HG03469 (cell line): Measurements from ENCODE around the gene GJC1.

Experiments
- ATAC-seq: cut with Tn5 transposase; IDR thresholded peaks from one replicate; pipeline ENCODE4 v1.9.1; 2021; ENCODE audit warnings: mild to moderate bottlenecking, moderate library complexity, moderate number of reproducible peaks; ENCODE audit not compliant: unreplicated experiment

GJC1 gene

DNA sequence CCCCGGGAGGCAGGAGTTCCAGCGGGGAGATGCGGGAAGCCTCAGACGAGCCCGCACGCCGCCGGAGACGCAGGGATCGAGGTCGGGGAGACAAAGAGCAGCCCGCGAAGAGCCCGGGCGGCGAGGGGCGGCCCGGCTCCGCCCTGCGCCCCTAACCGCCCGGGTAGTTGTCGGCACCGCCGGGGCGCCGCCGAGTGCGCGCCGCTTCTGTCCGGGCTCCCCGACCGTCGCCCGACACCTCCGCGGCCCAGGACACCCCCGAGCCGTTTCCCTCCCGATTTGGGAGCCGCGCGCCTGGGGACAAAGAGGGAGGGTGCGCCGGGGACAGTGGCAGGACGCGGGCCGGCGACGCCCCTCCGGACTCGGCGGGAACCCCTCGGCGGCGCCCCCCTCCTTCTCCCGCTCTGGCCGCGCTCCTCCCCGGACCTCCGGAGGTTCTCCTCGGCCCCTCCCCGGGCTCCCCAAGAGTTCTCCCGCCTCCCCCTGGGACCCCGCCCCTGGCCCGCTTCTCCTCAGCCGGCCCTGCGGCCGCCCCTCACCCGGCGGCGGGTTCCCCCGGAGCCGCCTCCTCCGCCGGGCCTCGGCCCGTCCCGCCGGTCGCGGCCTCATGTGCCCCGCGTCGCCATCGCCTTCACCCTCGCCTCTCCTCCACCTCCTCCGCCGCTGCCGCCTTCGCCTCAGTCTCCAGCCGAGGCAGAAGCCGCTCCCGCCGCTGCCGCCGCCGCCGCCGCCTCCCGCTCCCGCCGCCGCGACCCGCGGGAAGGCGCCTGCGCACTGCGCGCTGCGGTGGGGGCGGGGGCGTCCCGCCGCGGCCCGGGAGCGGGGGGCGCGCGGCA lies at the start of gene GJC1:
Gene GJC1 (minus strand): TSS at position 765 of the 836 bp plus-strand sequence. CDS start 24,470 bp downstream, outside the sequence.
- ATAC-seq, result no peak

DNA sequence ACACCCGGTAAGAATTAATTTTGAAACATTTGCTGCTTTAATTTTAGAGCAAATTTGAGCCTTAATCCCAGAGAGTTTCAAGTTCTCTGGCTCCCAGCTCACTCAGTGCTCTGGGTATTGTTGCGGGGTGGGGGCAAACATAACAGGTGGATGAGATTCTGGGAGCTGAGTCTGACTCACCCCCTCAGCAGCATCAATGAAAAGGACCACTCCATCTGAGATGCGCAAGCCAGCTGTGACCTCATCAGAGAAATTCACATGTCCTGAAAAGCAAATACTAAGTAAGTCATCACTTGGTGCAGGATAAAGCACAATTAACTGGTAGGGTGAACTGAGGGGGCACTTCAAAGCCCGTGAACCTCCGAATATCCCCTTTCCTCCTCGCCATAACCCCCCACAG lies 49.3 kb upstream of the GJC1 start:
- no peak for ATAC-seq

DNA sequence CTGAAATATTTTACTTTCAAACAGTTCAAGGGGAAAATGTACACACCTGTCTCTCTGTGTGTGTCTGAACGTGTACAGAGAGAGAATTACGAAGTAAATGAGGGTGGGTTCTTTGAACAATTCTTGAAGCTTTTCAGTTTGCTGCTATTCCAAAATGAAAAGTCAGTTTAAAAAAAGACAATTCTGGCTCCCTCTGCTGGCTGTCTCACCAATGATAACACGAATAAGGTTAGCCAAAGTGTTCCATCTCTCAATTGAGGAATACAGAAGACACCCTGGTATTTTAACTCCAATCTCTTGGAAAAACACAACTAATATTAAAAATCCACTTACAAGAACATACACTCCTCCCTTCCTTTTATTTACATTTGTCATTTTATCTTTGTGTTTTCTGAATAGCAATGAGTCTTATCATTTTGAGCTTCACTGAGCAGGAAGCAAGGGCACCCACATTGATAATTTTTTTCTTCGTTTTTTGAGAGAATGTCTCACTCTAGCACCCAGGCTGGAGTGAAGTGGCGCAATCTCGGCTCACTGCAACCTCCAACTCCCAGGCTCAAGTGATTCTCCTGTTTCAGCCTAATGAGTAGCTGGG lies 48.6 kb upstream of the GJC1 start:
- no peak for ATAC-seq

DNA sequence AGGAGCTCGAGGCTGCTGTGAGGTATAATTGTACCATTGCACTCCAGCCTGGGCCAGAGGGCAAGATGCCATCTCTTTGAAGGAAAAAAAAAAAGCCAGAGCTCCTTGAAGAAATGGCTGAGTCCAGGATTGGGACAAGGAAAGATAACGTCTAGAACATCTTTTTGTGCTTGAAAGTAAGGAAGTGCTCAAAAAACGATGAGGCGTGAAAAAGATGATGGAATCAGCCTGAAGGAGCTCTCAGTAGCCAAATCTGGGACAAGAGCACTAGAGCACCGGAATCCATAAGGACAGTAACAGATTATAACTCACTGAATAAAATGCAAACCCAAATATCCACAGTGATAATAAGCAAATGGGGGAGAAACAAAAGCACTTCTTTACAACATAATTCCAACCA lies 47.0 kb upstream of the GJC1 start:
- ATAC-seq, result no peak

DNA sequence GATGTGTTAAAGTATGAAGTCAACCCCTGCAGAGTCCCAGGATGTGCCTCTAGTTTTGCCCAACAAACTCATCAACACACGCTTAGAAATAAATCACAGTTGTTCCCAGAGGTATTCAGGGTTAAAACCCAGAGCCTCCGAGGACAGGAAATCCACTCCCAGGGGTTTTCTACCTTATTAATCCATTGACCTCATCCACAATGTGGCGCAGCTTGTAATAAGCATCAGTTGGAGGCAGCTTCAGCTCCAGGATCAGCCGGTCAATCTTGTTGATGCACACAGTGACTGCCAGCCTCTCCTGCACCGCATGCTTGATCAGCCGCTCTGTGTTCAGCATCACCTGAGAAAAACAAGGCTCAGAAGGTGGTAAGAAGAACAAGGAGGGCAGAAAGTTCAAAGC lies 45.7 kb upstream of the GJC1 start:
- no peak for ATAC-seq

DNA sequence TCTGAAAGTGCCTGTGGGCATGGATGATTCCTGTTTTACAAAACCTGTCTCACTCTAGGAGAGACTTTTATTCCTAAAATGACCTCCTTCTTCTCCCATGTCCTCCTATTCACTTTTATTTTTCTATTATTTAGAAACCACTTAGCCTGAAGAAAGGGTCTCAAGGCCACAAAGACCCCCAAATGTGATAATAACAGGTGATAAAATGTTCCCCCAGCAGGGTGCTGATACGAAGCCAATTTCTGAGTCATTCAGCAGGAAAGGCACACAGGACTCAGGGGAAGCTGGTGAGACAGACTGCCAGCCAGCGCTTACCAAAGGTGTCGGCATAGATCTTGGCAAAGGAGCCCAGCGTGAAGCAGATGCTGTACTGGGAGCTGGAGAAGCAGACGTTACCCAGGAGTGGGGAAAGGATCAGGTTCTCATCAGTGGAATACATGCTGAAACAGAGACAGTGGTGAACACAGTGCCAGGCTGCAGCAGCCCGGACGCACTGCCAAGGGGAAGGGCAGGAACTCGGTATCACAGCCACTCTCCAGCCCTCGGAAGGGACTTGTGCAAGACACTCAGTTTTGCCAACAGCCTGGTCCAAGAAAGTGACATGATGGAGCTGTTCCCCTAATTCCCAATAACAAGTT lies 42.2 kb upstream of the GJC1 start:
- no peak for ATAC-seq

DNA sequence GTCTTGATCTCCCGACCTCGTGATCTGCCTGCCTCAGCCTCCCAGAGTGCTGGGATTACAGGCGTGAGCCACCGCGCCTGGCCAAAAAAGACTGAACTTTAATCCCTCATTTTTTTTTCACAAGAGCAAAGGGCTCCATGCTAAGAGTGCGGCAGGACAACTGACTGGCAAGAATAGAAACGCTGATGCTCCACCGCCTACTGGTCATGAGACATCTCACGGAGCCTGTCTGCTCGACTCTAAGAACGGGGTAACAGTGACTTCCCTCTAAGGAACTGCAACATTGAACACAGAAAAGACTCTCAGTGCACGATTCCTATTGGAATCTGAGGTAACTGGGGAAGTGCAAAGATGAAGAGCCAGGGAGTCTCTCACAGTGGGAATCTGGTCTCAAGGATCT lies 41.5 kb upstream of the GJC1 start:
- ATAC-seq, result no peak

DNA sequence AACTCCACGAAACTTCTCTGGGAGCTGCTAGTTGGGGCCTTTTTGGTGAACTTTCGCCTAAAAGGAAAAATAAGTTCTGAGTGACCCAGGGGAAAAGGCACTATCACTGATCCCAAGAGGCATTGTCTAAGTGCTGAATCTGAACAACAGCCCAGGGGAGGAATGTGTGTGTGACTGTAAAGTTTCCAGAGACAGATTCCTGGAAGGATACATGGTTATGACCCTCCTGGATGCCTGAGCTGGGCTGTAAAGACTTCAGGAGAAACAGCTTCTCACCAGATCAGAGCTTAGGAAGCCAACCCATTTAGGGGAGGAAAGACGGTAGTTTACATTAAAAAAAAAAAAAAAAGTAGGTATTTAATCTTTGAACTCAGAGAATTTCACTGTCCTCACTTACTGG lies 37.8 kb upstream of the GJC1 start:
- no peak for ATAC-seq

DNA sequence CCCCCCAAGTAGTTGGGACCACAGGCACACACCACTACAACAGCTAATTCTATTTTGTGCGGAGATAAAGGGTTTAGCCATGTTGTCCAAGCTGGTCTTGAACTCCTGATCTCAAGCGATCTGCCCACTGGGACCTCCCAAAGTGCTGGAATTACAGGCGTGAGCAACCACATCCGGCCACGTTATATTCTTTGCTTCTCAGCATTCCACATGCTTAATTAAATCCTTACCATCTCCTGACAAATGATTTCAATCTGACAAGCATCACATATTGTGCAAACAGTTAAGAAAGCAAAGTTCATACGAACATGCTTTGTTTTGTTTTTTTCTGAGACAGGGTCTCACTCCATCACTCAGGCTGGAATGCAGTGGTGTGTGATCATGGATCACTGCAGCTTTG lies 35.8 kb upstream of the GJC1 start:
- no peak for ATAC-seq

DNA sequence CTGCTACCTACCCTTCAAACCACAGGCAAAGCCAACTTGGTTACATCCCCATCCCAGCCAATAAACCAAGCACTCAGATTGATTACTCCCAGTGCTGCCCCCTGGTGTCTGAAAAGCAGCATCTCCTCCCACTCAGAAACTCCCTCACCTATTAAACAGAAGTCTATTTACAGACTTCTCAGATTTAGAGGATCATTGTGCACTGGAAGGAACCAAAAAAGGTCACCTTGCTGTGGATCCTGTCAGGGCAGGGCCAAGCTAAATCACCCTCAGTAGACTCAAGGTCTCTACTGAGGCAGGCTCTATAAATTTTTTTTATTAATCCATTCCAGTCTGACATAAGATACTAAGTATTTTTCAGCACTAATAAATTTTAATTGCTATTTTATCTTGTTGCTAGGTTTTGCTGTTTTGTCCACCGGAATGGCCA lies 35.2 kb upstream of the GJC1 start:
- ATAC-seq, result no peak

DNA sequence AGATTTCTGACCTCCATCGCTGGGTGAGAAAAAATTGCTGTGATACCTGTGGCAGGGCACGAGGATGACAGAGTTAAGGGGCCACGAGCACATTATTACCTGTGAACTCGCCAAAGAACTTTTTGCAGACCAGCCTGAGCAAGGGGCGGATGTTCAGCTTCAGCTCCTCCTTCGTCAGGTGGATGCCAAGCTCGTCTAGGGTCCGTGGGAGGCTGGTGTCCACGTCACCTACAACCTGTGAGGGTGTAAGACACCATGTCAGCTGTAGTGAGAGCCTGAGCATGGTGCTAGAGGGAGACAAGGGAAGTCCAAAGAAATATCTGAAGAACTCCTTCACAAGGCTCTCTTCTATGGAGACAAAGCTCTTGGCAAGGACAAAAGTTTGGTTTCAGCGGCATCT lies 34.7 kb upstream of the GJC1 start:
- no peak for ATAC-seq

DNA sequence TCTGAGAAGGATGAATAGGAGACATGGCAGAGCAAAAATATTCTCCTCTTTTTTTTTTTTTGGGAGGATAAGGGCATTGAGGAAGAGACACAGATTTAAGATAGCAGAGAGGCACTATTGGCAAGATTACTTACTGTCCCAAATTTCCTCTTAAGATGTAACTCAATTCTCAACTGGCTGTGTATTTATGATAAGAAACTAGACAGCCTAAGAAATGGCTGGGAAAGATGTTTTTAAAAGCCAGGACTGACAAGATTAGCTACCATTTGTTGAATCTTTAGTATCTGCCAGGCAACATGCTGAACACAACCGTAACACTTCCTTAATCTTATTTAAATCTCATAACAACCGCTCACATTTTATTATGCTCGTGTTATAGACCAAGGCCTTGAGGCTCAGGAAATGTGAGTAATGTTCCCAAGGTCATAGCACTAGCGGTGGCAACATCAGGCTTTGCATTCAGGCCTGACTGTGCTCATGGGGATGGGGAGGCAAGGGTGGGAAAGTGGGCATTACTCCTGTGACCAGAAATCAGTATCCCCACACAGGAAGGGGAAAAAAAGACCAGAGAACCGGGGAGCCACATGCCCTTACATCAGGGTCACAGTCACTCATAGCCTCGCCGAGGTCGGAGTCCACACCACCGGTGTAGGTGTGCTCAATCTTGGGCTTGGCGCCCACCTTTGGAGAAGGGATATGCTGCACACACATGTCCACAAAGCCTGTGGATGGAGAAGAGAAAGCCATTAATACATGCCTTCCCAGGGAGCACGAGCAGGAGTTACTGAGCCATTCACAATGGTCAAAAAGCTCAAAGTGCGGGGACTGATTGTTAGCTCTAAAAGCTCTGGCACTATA lies 33.2 kb upstream of the GJC1 start:
- no peak for ATAC-seq

DNA sequence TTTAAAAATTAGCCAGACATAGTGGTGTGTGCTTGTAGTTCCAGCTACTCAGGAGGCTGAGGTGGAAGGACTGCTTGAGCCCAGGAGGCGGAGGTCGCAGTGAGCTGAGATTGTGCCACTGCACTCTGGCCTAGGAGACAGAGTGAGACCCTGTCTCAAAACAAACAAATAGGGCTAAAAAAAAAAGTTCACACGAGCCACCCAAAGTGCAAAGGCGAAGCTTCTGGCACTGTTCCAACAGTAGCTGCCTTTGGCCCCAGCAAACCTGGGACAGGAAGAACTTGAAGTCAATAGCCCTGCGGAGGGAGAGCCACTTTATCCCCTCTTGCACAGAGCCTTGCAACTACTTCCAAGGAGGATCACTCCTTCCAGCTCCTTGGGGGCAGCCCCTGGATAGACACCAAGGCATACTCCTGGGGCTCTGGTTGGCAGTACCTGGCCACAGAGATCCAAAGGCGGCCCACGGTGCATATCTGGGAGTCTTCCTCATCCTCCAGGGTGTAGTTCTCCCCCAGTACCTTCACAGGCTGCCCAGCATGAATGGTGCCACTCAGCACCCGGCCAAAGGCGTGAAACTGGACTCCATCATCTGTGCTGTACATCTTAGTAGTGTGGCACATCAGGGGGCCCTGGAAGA lies 32.3 kb upstream of the GJC1 start:
- no peak for ATAC-seq

DNA sequence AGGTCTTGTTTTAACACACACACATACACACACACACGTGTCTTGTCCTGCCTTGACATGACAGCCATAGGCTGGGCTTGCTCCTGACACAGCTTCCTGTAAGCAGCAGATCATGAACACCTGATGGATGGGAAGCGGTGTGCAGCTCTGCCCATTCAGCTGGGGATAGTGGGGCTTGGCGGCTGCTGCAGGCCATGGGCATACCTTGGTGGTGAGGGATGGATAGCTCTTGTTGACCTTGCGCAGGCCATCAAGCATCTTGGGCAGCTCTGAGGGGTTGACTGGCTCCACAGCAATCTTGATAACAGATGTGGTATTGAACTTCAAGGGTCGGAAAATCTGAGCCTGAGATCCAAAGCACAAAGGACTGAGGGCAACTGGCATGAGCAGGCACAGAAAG lies 29.6 kb upstream of the GJC1 start:
- ATAC-seq, result no peak

DNA sequence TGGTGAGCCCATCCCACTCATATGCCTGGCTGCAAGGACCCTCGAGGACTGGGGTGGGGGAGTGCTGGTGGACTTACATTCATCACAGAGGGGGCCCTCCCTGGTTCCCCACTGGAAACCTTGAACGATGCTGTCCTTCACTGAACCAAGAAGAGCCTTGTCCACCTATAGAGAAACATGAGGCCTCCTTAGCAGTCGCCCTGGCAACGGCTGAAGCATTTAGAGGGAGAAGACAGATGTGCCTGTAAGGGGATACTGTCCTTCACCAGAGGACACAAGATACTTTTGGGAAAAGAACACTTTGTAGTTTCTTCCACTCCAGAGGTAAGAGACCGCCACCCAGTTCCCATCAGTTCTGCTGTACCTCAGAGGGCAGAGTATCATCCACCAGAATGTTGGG lies 24.1 kb upstream of the GJC1 start:
- ATAC-seq, result no peak

DNA sequence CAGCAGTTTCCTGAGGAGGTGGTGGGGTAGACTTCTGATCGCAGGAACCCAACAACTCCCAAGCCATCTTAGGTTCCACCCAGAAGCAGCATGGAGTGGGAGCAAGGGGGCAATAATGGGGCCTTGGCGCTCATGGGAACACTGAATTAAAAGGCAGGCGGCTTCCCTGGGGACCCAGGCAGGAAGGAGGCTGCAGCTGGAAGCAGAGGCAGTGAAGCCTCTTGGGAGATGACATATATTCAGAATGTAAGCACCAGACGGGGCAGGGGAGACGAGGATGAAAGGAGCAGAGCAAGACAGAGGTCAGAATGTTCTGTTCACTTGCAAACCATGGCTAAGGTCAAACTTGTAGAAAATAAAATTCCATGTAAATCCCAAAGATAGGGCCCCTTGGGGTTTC lies 20.5 kb upstream of the GJC1 start:
- ATAC-seq, result no peak

DNA sequence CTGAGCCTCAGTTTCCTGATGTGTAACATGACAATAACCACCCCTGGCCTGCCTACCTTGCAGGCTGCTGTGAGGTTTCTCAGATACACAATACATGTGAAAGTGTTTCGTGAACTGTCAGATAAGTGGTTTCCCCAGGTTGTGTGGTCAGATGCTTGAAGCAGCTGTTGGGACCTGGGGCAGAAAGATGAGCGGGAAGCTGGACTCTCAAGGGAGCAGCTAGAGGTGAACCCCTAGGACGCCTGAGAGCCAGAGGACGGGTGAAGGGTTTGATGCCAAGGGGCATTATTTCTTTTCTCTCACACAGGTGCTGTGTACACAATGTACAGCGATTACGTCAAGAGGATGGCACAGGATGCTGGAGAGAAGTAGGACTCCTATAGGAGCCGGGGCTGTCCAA lies 19.9 kb upstream of the GJC1 start:
- ATAC-seq, result no peak

DNA sequence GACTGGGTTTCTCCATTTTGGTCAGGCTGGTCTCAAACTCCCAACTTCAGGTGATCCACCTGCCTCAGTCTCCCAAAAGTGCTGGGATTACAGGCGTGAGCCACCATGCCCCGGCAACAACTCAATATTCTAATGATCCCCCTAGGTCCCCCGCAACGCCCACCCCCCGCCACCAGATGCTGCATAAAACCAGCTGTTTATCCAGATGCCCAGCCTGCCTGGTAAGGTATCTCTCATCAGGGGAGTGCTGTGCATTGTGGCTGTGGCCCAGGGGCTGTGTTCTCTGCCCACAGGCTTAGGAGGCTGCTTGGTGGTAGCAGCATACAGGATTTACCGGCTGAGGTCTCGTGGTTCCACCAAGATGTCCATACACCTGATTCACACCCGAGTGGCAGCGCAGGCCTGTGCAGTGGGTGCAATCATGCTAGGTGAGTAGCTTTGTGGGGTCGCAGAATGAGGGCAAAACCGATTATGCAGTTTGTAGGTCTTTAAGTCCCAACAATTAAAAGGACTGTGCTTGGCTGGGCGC lies 18.9 kb upstream of the GJC1 start:
- ATAC-seq, result no peak

DNA sequence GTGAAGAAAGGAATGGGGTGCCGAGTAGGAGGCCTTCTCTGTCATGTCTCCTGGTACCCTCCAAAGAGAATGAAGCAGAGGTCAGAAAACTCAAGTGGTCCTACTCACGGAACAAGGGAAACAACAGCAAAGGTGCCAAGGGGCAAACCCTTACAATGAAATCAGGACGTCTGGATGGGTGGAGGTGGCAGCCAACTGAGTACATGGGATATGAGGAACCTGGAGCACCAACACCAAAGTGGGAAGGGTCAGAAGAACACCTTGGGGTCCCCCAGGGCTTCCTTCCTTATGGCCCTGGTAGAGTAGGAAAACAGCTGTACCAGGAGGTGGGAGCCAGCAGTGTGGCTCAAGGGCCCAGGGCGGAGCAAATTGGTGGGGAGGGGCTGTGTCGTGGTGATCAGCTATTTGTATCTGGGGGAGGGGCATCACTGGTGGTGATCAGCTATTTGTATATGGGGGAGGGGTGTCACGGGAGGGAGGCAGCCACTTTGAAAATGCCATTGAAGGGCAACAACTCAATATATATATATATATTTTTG lies 18.2 kb upstream of the GJC1 start:
- no peak for ATAC-seq

DNA sequence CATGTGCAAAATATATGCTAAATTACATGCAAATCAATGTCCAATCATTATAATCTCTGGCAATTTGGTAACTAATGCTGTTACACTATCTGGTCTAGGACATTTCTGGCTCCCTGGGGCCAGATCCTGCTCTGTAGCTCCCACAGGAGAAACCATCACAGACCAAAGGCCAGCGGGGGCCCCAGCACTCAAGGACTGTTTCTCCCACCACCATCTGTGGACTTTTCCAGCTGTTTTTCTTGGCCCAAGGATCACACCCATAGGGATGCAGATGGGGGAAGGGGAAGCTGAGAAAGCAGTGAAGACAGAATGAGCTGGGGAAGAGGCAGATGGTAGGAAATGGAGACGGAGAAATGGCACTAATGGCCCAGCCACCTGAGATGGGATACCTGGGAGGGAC lies 17.5 kb upstream of the GJC1 start, which contains the start of gene HIGD1B:
Gene HIGD1B (plus strand): TSS at position 298 of the 400 bp plus-strand sequence. CDS start 270 bp downstream, outside the sequence.
- no peak for ATAC-seq
